GM19438 (cell line): ENCODE results near the gene TMEM247.

Experiments
- ATAC-seq: cut with Tn5 transposase; IDR thresholded peaks from one replicate; pipeline ENCODE4 v1.9.1; 2021; ENCODE audit warnings: low read depth; ENCODE audit not compliant: unreplicated experiment

Gene TMEM247

GRCh38 chr2:46487667-46488335 is 8.4 kb downstream of the TMEM247 start:
- no peak for ATAC-seq

- ATAC-seq: no peak
Measured at GRCh38 chr2:46488389-46488788, 9.0 kb downstream of the TMEM247 start.

- ATAC-seq: no peak
Measured at GRCh38 chr2:46489423-46490174, 10.2 kb downstream of the TMEM247 start.

GRCh38 chr2:46490521-46491141 is 11.3 kb downstream of the TMEM247 start:
- peak; percentile 62 for ATAC-seq

GRCh38 chr2:46492301-46492700 is 12.9 kb downstream of the TMEM247 start:
- ATAC-seq: no peak

GRCh38 chr2:46493241-46493970 is 14.0 kb downstream of the TMEM247 start:
- ATAC-seq: peak; percentile 62

- no peak for ATAC-seq
Measured at GRCh38 chr2:46493971-46494250, 14.5 kb downstream of the TMEM247 start.

GRCh38 chr2:46494596-46494995 is 15.2 kb downstream of the TMEM247 start:
- no peak for ATAC-seq

- no peak for ATAC-seq
Measured at GRCh38 chr2:46495231-46496030, 16.1 kb downstream of the TMEM247 start.

- ATAC-seq: no peak
Measured at GRCh38 chr2:46497766-46498165, 18.4 kb downstream of the TMEM247 start.

- no peak for ATAC-seq
Measured at GRCh38 chr2:46498681-46499080, 19.3 kb downstream of the TMEM247 start.

GRCh38 chr2:46499392-46499785 is 20.0 kb downstream of the TMEM247 start:
- no peak for ATAC-seq

GRCh38 chr2:46500801-46501200 is 21.4 kb downstream of the TMEM247 start:
- no peak for ATAC-seq

- no peak for ATAC-seq
Measured at GRCh38 chr2:46502291-46502885, 23.0 kb downstream of the TMEM247 start.

- no peak for ATAC-seq
Measured at GRCh38 chr2:46503686-46504085, 24.3 kb downstream of the TMEM247 start.

- ATAC-seq: no peak
Measured at GRCh38 chr2:46504221-46504620, 24.9 kb downstream of the TMEM247 start.

GRCh38 chr2:46504685-46505471 is 25.5 kb downstream of the TMEM247 start:
- no peak for ATAC-seq

GRCh38 chr2:46505472-46505783 is 26.1 kb downstream of the TMEM247 start:
- no peak for ATAC-seq

- no peak for ATAC-seq
Measured at GRCh38 chr2:46506131-46506706, 26.9 kb downstream of the TMEM247 start.
